Peyer's patch (tissue), 4 donors: Measurements from ENCODE around the gene SPRED2.

Source experiments
- CTCF ChIP-seq, 6 experiments: fragments of 450-650 bp in 4 of 6; fragments of 200-600 bp in 2 of 6; sonication (generic) in 1 of 6; IDR thresholded peaks; one replicate each; pipeline ENCODE4 v1.5.1; 2017 to 2019; ENCODE audit warnings: antibody characterized with exemption in 6 of 6, mild to moderate bottlenecking in 3 of 6, moderate library complexity in 1 of 6
- POLR2A ChIP-seq, 2 donors: fragments of 450-650 bp; IDR thresholded peaks; one replicate each; pipeline ENCODE4 v1.5.1; 2017; ENCODE audit warnings: antibody characterized with exemption in 2 of 2, mild to moderate bottlenecking in 2 of 2, moderate library complexity in 2 of 2

GRCh38 chr2:65344182-65344581 lies 88.2 kb downstream of the SPRED2 start:
- no peak for TF ChIP-seq POLR2A (IDR thresholded peaks at IDR 0.05)
- no peak for TF ChIP-seq CTCF (IDR thresholded peaks at IDR 0.05)
